Measurements from ENCODE around the gene WNK4. TPM values are rescaled to one million over a fixed set of nuclear protein-coding genes. Genes with fewer than 3 reads are reported as not detected.

Gene WNK4
- total and polyA plus RNA-seq, 11 donors, result 1.2 TPM; not detected in 10

GRCh38 chr17:42784811-42785592, 4.6 kb downstream of the WNK4 start:
- H3K4me3 ChIP-seq, result no peak overlapping the region
- TF ChIP-seq CTCF (IDR thresholded peaks at IDR 0.05) (no peak), POLR2A (IDR thresholded peaks at IDR 0.05) (no peak)
- WGBS, 4 donors, result 9 to 34% (median 16%) methylated on average over 40 to 52 of the region's 52 CpGs
- H3K27ac ChIP-seq, result no peak overlapping the region
- peaks cover 26 to 87% (median 63%) of the 10 kb centered on the region in 9 donors for H3K27me3 ChIP-seq
- peaks cover 0 to 30% (median 12%) of the 10 kb centered on the region in 12 donors for H3K4me1 ChIP-seq
- no peaks in the 10 kb centered on the region for H3K9me3 ChIP-seq
- ATAC-seq (no peak), DNase-seq (no peak)
- intact Hi-C loops (cut with DNase I), result no loop called here
- no peaks in the 10 kb centered on the region for H3K36me3 ChIP-seq

- H3K4me3 ChIP-seq, result no peak overlapping the region
- intact Hi-C loops (cut with DNase I), result no loop called here
- H3K27me3 ChIP-seq, result peaks cover 19 to 64% (median 42%) of the 10 kb centered on the region in 9 donors
- H3K36me3 ChIP-seq, result no peaks in the 10 kb centered on the region
- H3K9me3 ChIP-seq, result no peaks in the 10 kb centered on the region
- peaks cover 0 to 21% (median 5%) of the 10 kb centered on the region in 12 donors for H3K4me1 ChIP-seq
- ATAC-seq, result no peak
- no peak for TF ChIP-seq POLR2A (IDR thresholded peaks at IDR 0.05)
- no peak for TF ChIP-seq CTCF (IDR thresholded peaks at IDR 0.05)
- WGBS, 4 donors, result 83 to 88% (median 85%) methylated on average over 11 of the region's 11 CpGs
- DNase-seq, result no peak
- no peak overlapping the region for H3K27ac ChIP-seq
Observed at GRCh38 chr17:42787266-42787665, 6.9 kb downstream of the WNK4 start.

GRCh38 chr17:42791948-42792347, 11.5 kb downstream of the WNK4 start:
- Histone ChIP-seq H3K36me3 (peaks cover 0 to 15% (median 4%) of the 10 kb centered on the region in 9 donors), H3K9me3 (no peaks in the 10 kb centered on the region), H3K27ac (no peak overlapping the region), H3K27me3 (peaks cover 0 to 17% (median 3%) of the 10 kb centered on the region in 9 donors), H3K4me1 (peaks cover 0 to 7% (median 3%) of the 10 kb centered on the region in 12 donors), H3K4me3 (no peak overlapping the region)
- TF ChIP-seq CTCF (IDR thresholded peaks at IDR 0.05), result no peak
- TF ChIP-seq POLR2A (IDR thresholded peaks at IDR 0.05), result no peak
- DNase-seq (no peak), ATAC-seq (no peak)
- 70 to 84% (median 78%) methylated on average over 2 of the region's 2 CpGs for WGBS, 4 donors
- intact Hi-C loops (cut with DNase I), result no loop called here

- H3K4me3 ChIP-seq, result no peak overlapping the region
- 58 to 68% (median 63%) methylated on average over 5 of the region's 5 CpGs for WGBS, 4 donors
- H3K4me1 ChIP-seq, result peaks cover 3 to 13% (median 9%) of the 10 kb centered on the region in 12 donors
- intact Hi-C loops (cut with DNase I), result no loop called here
- peaks cover 0 to 18% (median 4%) of the 10 kb centered on the region in 9 donors for H3K36me3 ChIP-seq
- no peaks in the 10 kb centered on the region for H3K9me3 ChIP-seq
- H3K27me3 ChIP-seq, result peaks cover 0 to 12% (median 0%) of the 10 kb centered on the region in 9 donors
- no peak for ATAC-seq
- no peak for DNase-seq
- TF ChIP-seq CTCF (IDR thresholded peaks at IDR 0.05) (no peak), POLR2A (IDR thresholded peaks at IDR 0.05) (no peak)
- no peak overlapping the region for H3K27ac ChIP-seq
Observed at GRCh38 chr17:42792545-42792944, 12.1 kb downstream of the WNK4 start.

All from heart left ventricle (tissue), 16 donors.